KMS-11 (cell line): ENCODE results near the gene MED22.

Experiments used
- H2AFZ ChIP-seq: fragments of 200-600 bp; sonication (generic); 2 replicates; pipeline ENCODE4 v1.6.1; 2016; ENCODE audit warnings: antibody characterized with exemption, mixed run types, low read depth
- H3K27ac ChIP-seq: fragments of 200-600 bp; sonication (generic); 2 replicates; pipeline ENCODE4 v1.6.1; 2016; ENCODE audit warnings: mild to moderate bottlenecking, mixed run types
- H3K27me3 ChIP-seq: fragments of 200-600 bp; sonication (generic); 2 replicates; pipeline ENCODE4 v1.6.1; 2017; ENCODE audit warnings: mild to moderate bottlenecking, low read depth, mixed run types, moderate library complexity; ENCODE audit not compliant: insufficient read depth
- H3K36me3 ChIP-seq: fragments of 200-600 bp; sonication (generic); 2 replicates; pipeline ENCODE4 v1.6.1; 2017; ENCODE audit warnings: mild to moderate bottlenecking, mixed run types; ENCODE audit not compliant: insufficient read depth
- H3K4me1 ChIP-seq: fragments of 200-600 bp; sonication (generic); 2 replicates; pipeline ENCODE4 v1.6.1; 2016; ENCODE audit warnings: mild to moderate bottlenecking, low read depth, mixed run types; ENCODE audit not compliant: poor library complexity, severe bottlenecking
- H3K4me2 ChIP-seq: fragments of 200-600 bp; sonication (generic); 2 replicates; pipeline ENCODE4 v1.7.0; 2016; ENCODE audit warnings: mild to moderate bottlenecking, mixed run types
- H3K4me3 ChIP-seq: fragments of 200-600 bp; sonication (generic); IDR thresholded peaks from 2 replicates; pipeline ENCODE4 v1.6.1; 2017; ENCODE audit warnings: low read depth, low read length, mixed read lengths; ENCODE audit not compliant: insufficient read depth
- H3K79me2 ChIP-seq: fragments of 200-600 bp; sonication (generic); 2 replicates; pipeline ENCODE4 v1.6.1; 2016; ENCODE audit warnings: low read depth, mixed run types; ENCODE audit not compliant: insufficient read depth
- H3K9ac ChIP-seq: fragments of 200-600 bp; sonication (generic); 2 replicates; pipeline ENCODE4 v1.6.1; 2016; ENCODE audit warnings: mild to moderate bottlenecking, mixed run types
- H4K20me1 ChIP-seq: fragments of 200-600 bp; sonication (generic); 2 replicates; pipeline ENCODE4 v1.6.1; 2016; ENCODE audit warnings: mild to moderate bottlenecking, mixed run types; ENCODE audit not compliant: insufficient read depth
- TF ChIP-seq, protein P1 (sequence below): fragments of 200-600 bp; sonication (generic); conservative IDR thresholded peaks from 2 replicates; pipeline ENCODE4 v1.6.1; 2017; ENCODE audit warnings: low read depth, mild to moderate bottlenecking, antibody characterized with exemption, low read length, moderate library complexity, mixed read lengths

The MED22 gene

DNA sequence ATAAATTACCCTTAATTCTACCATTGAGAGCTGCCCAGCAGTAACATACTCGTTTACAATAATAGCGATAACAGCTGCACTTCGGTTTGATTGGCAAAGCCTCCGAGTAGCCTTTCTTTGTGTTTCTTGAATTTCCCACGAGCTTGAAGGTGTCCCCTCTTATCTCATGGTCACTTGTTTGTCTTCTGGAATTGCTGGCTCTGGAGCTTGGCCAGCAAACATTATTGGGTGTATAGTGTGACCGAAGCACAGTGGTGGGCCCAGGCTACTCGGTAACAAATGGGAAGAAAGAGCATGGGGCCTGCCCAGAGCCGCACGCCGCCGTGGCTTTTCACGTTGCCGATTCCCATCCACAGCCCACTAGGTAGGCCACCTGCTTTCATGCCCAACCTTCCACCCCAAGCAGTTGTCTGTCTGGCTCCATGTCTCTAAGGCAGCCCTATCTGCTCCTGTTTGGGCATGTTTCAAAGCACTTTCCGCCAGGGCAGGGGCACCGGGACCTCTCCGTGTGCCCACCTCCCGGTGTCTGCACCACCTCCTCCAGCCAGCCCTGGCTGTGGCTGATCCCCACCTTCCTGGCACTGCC is 36.9 kb upstream of the MED22 start:
- Histone ChIP-seq H3K4me1 (no peaks in the 10 kb centered on the region), H3K4me3 (no peak overlapping the region), H3K4me2 (no peak overlapping the region), H2AFZ (no peak overlapping the region), H4K20me1 (no peaks in the 10 kb centered on the region), H3K27ac (no peak overlapping the region), H3K36me3 (no peaks in the 10 kb centered on the region), H3K79me2 (no peaks in the 10 kb centered on the region), H3K27me3 (peaks cover 26% of the 10 kb centered on the region), H3K9ac (no peak overlapping the region)
- TF ChIP-seq, protein P1, sequence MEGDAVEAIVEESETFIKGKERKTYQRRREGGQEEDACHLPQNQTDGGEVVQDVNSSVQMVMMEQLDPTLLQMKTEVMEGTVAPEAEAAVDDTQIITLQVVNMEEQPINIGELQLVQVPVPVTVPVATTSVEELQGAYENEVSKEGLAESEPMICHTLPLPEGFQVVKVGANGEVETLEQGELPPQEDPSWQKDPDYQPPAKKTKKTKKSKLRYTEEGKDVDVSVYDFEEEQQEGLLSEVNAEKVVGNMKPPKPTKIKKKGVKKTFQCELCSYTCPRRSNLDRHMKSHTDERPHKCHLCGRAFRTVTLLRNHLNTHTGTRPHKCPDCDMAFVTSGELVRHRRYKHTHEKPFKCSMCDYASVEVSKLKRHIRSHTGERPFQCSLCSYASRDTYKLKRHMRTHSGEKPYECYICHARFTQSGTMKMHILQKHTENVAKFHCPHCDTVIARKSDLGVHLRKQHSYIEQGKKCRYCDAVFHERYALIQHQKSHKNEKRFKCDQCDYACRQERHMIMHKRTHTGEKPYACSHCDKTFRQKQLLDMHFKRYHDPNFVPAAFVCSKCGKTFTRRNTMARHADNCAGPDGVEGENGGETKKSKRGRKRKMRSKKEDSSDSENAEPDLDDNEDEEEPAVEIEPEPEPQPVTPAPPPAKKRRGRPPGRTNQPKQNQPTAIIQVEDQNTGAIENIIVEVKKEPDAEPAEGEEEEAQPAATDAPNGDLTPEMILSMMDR: no peak

DNA sequence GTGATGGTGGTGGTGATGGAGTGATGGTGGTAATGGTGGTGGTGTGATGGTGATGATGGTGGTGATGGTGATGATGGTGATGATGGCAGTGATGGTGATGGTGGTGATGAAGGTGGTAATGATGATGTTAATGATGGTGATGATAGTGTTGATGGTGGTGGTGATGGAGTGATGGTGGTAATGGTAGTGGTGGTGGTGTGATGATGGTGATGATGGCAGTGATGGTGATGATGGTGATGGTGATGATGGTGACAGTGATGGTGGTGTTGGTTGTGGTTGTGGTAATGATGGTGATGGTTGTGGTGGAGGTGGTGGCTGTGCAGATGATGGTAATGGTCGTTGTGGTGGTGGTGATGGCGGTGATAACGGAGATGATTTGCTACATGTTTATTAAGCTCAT is 35.5 kb upstream of the MED22 start:
- peaks cover 12% of the 10 kb centered on the region; the same call in 1 of the 2 replicates for H3K27me3 ChIP-seq
- no peaks in the 10 kb centered on the region for H3K79me2 ChIP-seq
- H2AFZ ChIP-seq: no peak overlapping the region
- no peak overlapping the region for H3K9ac ChIP-seq
- no peak overlapping the region for H3K4me2 ChIP-seq
- no peak overlapping the region for H3K4me3 ChIP-seq
- H3K36me3 ChIP-seq: no peaks in the 10 kb centered on the region
- no peaks in the 10 kb centered on the region for H4K20me1 ChIP-seq
- no peak overlapping the region for H3K27ac ChIP-seq
- H3K4me1 ChIP-seq: no peaks in the 10 kb centered on the region
- TF ChIP-seq, protein P1: no peak

DNA sequence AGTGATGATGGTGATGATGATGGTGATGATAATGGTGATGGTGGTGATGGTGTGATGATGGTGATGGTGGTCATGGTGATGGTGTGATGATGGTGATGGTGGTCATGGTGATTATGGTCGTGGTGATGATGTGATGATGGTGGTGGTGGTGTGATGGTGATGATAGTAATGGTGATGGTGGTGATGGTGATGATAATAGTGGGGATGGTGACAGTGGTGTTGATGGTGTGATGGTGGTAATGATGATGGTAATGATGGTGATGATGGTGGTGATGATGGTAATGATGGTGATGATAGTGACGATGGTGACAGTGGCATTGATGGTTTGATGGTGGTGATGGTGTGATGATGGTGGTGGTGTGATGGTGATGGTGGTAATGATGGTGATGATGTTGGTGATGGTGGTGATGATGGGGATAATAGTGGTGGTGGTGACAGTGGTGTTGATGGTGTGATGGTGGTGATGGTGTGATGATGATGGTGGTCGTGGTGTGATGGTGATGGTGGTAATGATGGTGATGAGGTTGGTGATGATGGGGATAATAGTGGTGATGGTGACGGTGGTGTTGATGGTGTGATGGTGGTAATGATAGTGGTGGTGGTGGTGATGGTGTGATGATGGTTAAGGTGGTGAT is 34.7 kb upstream of the MED22 start:
- TF ChIP-seq, protein P1: no peak
- Histone ChIP-seq H2AFZ (no peak overlapping the region), H3K4me1 (no peaks in the 10 kb centered on the region)

DNA sequence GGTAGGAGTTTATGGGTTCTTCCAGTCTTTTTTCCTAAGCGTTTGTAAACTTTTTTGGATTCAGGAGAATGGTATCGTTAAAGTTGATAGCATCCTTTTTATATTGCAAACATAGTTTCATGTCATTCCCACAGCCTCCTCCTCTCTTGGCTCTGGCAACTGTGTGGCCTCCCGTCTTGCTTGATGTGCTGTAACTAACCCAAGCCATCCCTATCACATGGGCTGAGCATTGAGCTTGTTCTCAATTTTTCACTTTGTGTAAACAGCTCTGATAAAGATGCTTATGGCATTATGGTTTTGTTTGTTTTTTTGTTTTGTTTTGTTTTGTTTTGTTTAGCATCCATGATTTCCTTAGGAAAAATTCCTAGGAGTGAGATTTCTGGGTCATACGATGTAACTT is 32.8 kb upstream of the MED22 start:
- no peak overlapping the region for H3K4me2 ChIP-seq
- no peak overlapping the region for H3K27ac ChIP-seq
- no peaks in the 10 kb centered on the region for H3K36me3 ChIP-seq
- H4K20me1 ChIP-seq: no peaks in the 10 kb centered on the region
- H3K79me2 ChIP-seq: no peaks in the 10 kb centered on the region
- H3K9ac ChIP-seq: no peak overlapping the region
- H3K4me1 ChIP-seq: no peaks in the 10 kb centered on the region
- H2AFZ ChIP-seq: no peak overlapping the region
- TF ChIP-seq, protein P1: no peak
- peaks cover 4% of the 10 kb centered on the region; the same call in 1 of the 2 replicates for H3K27me3 ChIP-seq
- no peak overlapping the region for H3K4me3 ChIP-seq

More for the DNA sequence above, 34.7 kb upstream of the MED22 start:
- Histone ChIP-seq H3K4me2 (no peak overlapping the region), H3K9ac (no peak overlapping the region), H3K79me2 (no peaks in the 10 kb centered on the region), H3K27me3 (peaks cover 12% of the 10 kb centered on the region; the same call in 1 of the 2 replicates), H3K36me3 (no peaks in the 10 kb centered on the region), H4K20me1 (no peaks in the 10 kb centered on the region), H3K27ac (no peak overlapping the region), H3K4me3 (no peak overlapping the region)
